22Rv1 (cell line): ENCODE measurements around the gene ARHGDIA.

ENCODE experiments used
- ZFX ChIP-seq: fragments of 450-650 bp; IDR thresholded peaks from 2 replicates; pipeline ENCODE4 v1.6.1; 2017; ENCODE audit warnings: antibody characterized with exemption, borderline replicate concordance
- TF ChIP-seq, protein P1 (sequence below): fragments of 450-650 bp; IDR thresholded peaks from 2 replicates; pipeline ENCODE4 v1.5.1; 2017; ENCODE audit warnings: mild to moderate bottlenecking

DNA sequence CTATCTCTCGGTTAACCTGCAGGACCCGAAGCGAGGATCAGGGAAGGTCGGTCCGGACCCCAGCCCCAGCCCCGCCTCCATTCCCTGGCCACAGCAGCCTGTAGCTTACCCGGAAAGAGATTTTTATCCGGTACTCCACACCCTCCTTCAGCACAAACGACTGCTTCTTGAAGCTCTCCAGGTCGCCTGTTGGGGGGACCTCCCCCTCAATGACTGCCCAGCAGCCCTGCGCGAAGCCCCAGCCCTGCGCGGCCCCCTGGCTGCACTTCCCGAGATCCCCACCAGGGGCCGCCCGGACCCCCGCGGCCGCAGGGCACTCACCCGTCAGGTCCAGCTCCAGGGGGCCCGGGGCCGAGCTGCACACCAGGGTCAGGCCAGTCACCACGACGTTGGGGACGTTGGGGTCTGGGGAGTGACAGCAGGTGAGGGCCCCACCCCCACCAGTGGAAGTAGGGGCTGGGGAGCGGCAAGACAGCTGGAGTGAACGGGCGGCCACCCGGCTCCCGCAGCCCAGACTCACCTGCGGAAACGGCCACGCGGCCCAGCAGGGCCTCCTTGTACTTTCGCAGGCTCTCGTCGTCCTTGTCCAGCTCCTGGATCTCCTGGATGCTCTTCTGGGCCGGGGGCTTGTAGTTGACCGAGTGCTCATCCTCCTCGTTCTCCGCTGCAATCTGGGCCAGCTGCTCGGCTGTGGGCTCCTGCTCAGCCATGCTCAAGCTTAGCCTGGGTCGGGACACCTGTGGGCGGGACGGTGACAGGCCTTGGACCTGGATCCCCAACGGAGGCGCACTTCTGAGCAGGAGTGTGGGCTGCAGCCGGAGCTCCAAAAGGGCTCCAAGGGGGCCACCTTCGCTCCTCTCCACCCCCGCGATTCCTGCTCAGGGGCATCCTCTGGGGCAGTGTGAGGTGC lies 1.7 kb downstream of the ARHGDIA start:
- TF ChIP-seq, protein P1, sequence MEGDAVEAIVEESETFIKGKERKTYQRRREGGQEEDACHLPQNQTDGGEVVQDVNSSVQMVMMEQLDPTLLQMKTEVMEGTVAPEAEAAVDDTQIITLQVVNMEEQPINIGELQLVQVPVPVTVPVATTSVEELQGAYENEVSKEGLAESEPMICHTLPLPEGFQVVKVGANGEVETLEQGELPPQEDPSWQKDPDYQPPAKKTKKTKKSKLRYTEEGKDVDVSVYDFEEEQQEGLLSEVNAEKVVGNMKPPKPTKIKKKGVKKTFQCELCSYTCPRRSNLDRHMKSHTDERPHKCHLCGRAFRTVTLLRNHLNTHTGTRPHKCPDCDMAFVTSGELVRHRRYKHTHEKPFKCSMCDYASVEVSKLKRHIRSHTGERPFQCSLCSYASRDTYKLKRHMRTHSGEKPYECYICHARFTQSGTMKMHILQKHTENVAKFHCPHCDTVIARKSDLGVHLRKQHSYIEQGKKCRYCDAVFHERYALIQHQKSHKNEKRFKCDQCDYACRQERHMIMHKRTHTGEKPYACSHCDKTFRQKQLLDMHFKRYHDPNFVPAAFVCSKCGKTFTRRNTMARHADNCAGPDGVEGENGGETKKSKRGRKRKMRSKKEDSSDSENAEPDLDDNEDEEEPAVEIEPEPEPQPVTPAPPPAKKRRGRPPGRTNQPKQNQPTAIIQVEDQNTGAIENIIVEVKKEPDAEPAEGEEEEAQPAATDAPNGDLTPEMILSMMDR = peak; percentile 84
- TF ChIP-seq ZFX = no peak
